Smooth muscle cell of the brain vasculature (primary cell): ENCODE results near the gene CAMP.
"Not testable (repeated sequence)": the region's sequence is repeated elsewhere in the genome, so short reads cannot be mapped to it uniquely, and the experiment has no call there.

Experiments
- DNase-seq: peaks from one replicate; pipeline ENCODE4 v3.0.0-alpha.2; 2012; ENCODE audit warnings: low read depth, low spot score

The CAMP gene

DNA sequence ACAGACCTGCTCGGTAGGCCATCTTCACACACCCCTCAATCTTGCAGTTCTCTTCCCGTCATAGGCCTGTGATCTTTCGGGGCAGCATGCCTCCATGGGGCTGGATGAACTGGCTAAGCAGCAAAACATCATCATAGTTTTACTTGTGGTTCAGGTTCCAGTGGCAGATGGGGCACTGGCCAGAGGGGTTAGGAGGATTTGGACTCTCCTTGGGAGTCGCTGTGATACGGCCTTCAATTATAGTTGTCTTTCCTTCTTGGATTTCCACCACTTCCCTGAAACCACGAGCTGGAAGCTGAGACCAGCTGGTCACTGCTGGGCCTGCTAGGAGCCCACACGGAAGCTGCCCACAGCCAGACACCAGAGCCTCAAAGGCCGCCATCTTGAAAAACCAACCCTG is 33.3 kb downstream of the CAMP start:
- DNase-seq = no peak

- DNase-seq = no peak
These were observed 35.2 kb downstream of the CAMP start for GRCh38 chr3:48258530-48258929.

DNA sequence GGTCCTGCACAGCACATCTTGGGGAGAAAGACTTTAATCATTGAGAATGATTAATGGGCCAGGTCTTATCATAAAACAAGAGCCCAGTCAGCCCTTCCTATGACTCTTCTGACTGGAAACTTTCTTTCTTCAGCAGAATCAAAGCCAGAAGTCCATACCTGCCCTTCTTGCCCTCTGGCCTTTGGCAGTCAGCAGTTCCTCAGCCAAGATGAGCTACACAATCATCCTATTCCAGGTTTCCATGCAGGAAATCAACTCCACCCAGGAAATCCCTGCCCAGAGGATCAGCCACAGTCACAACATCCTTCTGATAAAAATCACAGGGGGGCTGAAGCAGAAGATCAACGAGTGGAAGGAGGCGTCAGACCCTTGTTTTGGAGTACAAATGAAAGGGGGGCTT is 44.5 kb downstream of the CAMP start:
- no peak for DNase-seq

- no peak for DNase-seq
These were observed 45.2 kb downstream of the CAMP start for GRCh38 chr3:48268381-48268935.

DNA sequence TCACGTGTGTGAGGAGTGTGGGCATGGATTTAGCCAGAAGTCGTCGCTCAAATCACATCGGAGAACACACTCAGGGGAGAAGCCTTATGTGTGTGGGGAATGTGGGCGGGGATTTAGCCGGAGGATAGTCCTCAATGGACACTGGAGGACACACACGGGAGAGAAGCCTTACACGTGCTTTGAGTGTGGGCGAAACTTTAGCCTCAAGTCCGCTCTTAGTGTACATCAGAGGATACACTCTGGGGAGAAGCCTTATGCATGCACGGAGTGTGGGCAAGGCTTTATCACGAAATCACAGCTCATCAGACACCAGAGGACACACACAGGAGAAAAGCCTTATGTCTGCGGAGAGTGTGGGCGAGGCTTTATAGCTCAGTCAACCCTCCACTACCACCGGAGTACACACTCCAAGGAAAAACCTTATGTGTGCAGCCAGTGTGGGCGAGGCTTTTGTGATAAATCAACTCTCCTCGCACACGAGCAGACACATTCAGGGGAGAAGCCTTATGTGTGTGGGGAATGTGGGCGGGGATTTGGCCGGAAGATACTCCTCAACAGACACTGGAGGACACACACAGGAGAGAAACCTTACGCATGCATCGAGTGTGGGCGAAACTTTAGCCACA is 45.8 kb downstream of the CAMP start:
- no peak for DNase-seq

DNA sequence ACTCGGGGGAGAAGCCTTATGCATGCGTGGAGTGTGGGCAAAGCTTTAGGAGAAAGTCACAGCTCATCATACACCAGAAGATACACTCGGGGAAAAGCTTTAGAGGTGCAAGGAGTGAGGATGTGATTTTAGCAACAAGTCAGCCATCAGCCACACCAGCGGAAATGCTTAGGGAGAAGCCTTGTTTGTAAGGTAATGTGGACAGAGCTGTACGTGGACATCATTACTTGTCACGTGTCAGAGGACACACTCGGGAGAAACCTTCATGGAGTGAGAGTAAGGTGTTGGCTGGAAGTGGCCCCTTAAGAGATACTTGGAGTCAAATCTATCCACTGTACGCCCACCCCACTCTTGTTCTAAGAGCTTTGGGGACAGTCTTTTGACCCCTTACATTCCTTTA is 46.3 kb downstream of the CAMP start:
- no peak for DNase-seq

DNA sequence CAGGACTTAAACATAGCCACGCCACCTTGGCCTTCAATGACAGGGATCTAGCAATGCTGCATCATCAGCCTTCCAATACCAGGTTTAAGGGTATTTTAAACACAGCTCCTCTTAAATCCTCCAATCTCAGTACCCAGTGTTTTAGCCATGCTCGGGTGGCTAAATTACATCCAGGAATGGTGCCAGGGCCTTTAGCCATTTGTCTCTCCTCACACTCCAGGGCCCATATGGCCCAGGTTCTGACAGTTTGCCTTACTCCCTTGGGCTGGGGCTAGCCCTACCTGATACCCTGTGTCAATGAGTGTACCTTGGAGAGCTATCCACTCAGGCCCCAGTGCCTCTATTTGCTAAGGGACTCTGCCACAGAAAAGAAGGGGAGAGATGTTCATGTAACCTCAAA is 47.0 kb downstream of the CAMP start:
- DNase-seq = no peak

- not testable (repeated sequence) for DNase-seq
These were observed 47.9 kb downstream of the CAMP start for GRCh38 chr3:48271223-48271622.

- DNase-seq = no peak
These were observed 48.6 kb downstream of the CAMP start for GRCh38 chr3:48271763-48272498.

DNA sequence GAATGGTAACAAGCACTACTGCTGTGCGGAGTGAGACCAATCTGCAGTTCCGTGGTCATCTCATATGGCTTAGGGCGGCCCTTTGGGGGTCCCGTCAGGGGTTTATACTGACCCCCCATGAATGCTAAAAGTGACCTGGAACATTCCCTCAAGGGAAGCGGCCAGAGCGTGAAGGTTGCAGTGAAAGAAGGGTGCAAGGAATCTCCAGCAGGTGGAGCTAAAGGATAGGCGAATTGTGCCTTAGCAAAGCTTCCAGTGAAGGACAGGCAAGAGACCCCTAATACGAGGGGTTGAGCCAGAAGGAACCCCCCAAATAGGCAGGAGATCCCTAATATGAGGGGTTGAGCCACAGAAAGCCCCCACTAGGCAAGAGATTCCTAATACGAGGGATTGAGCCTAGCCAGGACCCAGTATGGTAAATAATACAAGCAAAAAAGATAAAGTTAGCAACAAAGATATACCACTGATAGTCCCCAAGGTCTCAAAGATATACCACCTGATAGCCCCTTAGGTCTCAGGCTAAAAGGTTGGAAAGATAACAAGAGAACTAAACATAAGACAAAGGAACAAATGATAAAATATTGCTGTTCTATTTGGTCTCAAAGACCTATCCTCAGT is 50.4 kb downstream of the CAMP start:
- peak; percentile 13 for DNase-seq

DNA sequence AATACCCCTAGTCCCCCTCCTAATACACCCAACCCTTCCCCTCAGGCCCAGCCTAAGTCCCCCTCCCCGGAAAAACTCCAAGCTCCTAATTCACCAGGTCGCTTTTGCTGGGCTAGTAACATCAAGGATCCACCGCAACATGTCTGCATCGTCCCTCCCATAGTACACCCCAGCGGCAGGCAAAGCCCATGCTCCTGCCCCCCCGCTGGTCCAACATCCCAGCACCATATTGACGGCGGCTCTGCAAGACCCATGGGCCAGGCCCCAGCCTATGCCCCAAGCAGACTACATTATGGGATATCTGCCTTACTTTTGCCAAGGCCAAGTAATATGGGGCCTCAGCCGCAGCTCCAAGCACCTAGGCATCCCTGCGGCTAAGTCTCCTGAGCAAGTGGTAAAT is 51.2 kb downstream of the CAMP start:
- no peak for DNase-seq
